Measurements from ENCODE around the gene LEF1. TPM values are rescaled to one million over a fixed set of nuclear protein-coding genes. Genes with fewer than 3 reads are reported as not detected.

The LEF1 gene
- total RNA-seq, 1 donor from 2014 or later, result 139 TPM

- Mint-ChIP-seq H3K27ac (peak overlapping the region; percentile 94), H3K9me3 (no peaks in the 10 kb centered on the region), H3K27me3 (ENCODE audit: insufficient read depth) (peaks cover 12% of the 10 kb centered on the region), H3K4me1 (ENCODE audit: low read depth) (peaks cover 61% of the 10 kb centered on the region), H3K36me3 (ENCODE audit: low read depth) (peaks cover 16% of the 10 kb centered on the region), H3K4me3 (peak overlapping the region; percentile 91)
- intact Hi-C loops (cut with micrococcal nuclease), result loop anchor here (1.0 to 10.0 kb wide), 7 partner anchors 9 to 1389 kb away; partner anchors contain the start of genes CYP2U1 and MCUB
- peak; percentile 70 for DNase-seq (ENCODE audit: low spot score)
Observed at GRCh38 chr4:108172753-108173598, 4.2 kb upstream of the LEF1 start.

GRCh38 chr4:108172231-108172752 is 3.6 kb upstream of the LEF1 start:
- Mint-ChIP-seq H3K27ac (peak overlapping the region; percentile 83), H3K27me3 (ENCODE audit: insufficient read depth) (peaks cover 12% of the 10 kb centered on the region), H3K4me1 (ENCODE audit: low read depth) (peaks cover 61% of the 10 kb centered on the region), H3K9me3 (no peaks in the 10 kb centered on the region), H3K4me3 (peak overlapping the region; percentile 95), H3K36me3 (ENCODE audit: low read depth) (peaks cover 11% of the 10 kb centered on the region)
- intact Hi-C loops (cut with micrococcal nuclease), result loop anchor here (2.0 to 10.0 kb wide), 6 partner anchors 33 to 1390 kb away; partner anchors contain the start of genes CYP2U1 and MCUB
- no peak for DNase-seq (ENCODE audit: low spot score)

- H3K4me1 Mint-ChIP-seq (ENCODE audit: low read depth), result peaks cover 61% of the 10 kb centered on the region
- peaks cover 12% of the 10 kb centered on the region for H3K27me3 Mint-ChIP-seq (ENCODE audit: insufficient read depth)
- DNase-seq (ENCODE audit: low spot score), result peak; percentile 54
- no peaks in the 10 kb centered on the region for H3K9me3 Mint-ChIP-seq
- intact Hi-C loops (cut with micrococcal nuclease), result loop anchor here (1.0 to 10.0 kb wide), 7 partner anchors 33 to 1391 kb away; partner anchors contain the start of genes CYP2U1 and MCUB
- peak overlapping the region; percentile 83 for H3K27ac Mint-ChIP-seq
- H3K36me3 Mint-ChIP-seq (ENCODE audit: low read depth), result peaks cover 8% of the 10 kb centered on the region
- peak overlapping the region; percentile 95 for H3K4me3 Mint-ChIP-seq
Observed at GRCh38 chr4:108171339-108172230, 2.9 kb upstream of the LEF1 start.

GRCh38 chr4:108170631-108171338 is 2.1 kb upstream of the LEF1 start:
- H3K4me1 Mint-ChIP-seq (ENCODE audit: low read depth), result peaks cover 58% of the 10 kb centered on the region
- H3K9me3 Mint-ChIP-seq, result no peaks in the 10 kb centered on the region
- no peak for DNase-seq (ENCODE audit: low spot score)
- peaks cover 12% of the 10 kb centered on the region for H3K27me3 Mint-ChIP-seq (ENCODE audit: insufficient read depth)
- peaks cover 6% of the 10 kb centered on the region for H3K36me3 Mint-ChIP-seq (ENCODE audit: low read depth)
- H3K27ac Mint-ChIP-seq, result peak overlapping the region; percentile 83
- intact Hi-C loops (cut with micrococcal nuclease), result loop anchor here (1.0 to 10.0 kb wide), 7 partner anchors 140 to 1392 kb away; partner anchors contain the start of genes CYP2U1, MCUB and RPL34
- peak overlapping the region; percentile 95 for H3K4me3 Mint-ChIP-seq

- Mint-ChIP-seq H3K36me3 (ENCODE audit: low read depth) (peaks cover 15% of the 10 kb centered on the region), H3K9me3 (no peaks in the 10 kb centered on the region), H3K27ac (peak overlapping the region; percentile 97), H3K27me3 (ENCODE audit: insufficient read depth) (peaks cover 12% of the 10 kb centered on the region), H3K4me1 (ENCODE audit: low read depth) (peaks cover 63% of the 10 kb centered on the region), H3K4me3 (peak overlapping the region; percentile 95)
- intact Hi-C loops (cut with micrococcal nuclease), result loop anchor here (1.0 to 10.0 kb wide), 9 partner anchors 173 to 1393 kb away; partner anchors contain the start of genes CYP2U1, MCUB, PAPSS1 and RPL34
- no peak for DNase-seq (ENCODE audit: low spot score)
Observed at GRCh38 chr4:108169664-108170063, 932 bp upstream of the LEF1 start.

GRCh38 chr4:108168160-108168670 is 517 bp downstream of the LEF1 start:
- Mint-ChIP-seq H3K4me1 (ENCODE audit: low read depth) (peaks cover 60% of the 10 kb centered on the region), H3K9me3 (no peaks in the 10 kb centered on the region), H3K27me3 (ENCODE audit: insufficient read depth) (peaks cover 12% of the 10 kb centered on the region), H3K27ac (peak overlapping the region; percentile 96), H3K4me3 (peak overlapping the region; percentile 95), H3K36me3 (ENCODE audit: low read depth) (peaks cover 20% of the 10 kb centered on the region)
- intact Hi-C loops (cut with micrococcal nuclease), result loop anchor here (1.0 to 5.0 kb wide), 4 partner anchors 344 to 446 kb away; partner anchors contain the start of gene PAPSS1
- DNase-seq (ENCODE audit: low spot score), result no peak

- H3K4me3 Mint-ChIP-seq, result peak overlapping the region; percentile 98
- H3K27me3 Mint-ChIP-seq (ENCODE audit: insufficient read depth), result peaks cover 12% of the 10 kb centered on the region
- DNase-seq (ENCODE audit: low spot score), result peak; percentile 68
- peak overlapping the region; percentile 98 for H3K27ac Mint-ChIP-seq
- peaks cover 68% of the 10 kb centered on the region for H3K4me1 Mint-ChIP-seq (ENCODE audit: low read depth)
- no peaks in the 10 kb centered on the region for H3K9me3 Mint-ChIP-seq
- peaks cover 33% of the 10 kb centered on the region for H3K36me3 Mint-ChIP-seq (ENCODE audit: low read depth)
- intact Hi-C loops (cut with micrococcal nuclease), result loop anchor here (1.0 to 5.0 kb wide), 9 partner anchors 11 to 444 kb away; partner anchors contain the start of gene PAPSS1
Observed at GRCh38 chr4:108166441-108167315, 2.1 kb downstream of the LEF1 start.

GRCh38 chr4:108166038-108166437 is 2.7 kb downstream of the LEF1 start:
- Mint-ChIP-seq H3K4me3 (peak overlapping the region; percentile 98), H3K4me1 (ENCODE audit: low read depth) (peaks cover 67% of the 10 kb centered on the region), H3K27me3 (ENCODE audit: insufficient read depth) (peaks cover 12% of the 10 kb centered on the region), H3K36me3 (ENCODE audit: low read depth) (peaks cover 37% of the 10 kb centered on the region), H3K27ac (peak overlapping the region; percentile 85), H3K9me3 (no peaks in the 10 kb centered on the region)
- intact Hi-C loops (cut with micrococcal nuclease), result loop anchor here (1.0 to 5.0 kb wide), 9 partner anchors 11 to 444 kb away; partner anchors contain the start of gene PAPSS1
- DNase-seq (ENCODE audit: low spot score), result peak; percentile 44

- DNase-seq (ENCODE audit: low spot score), result no peak
- peak overlapping the region; percentile 98 for H3K4me3 Mint-ChIP-seq
- H3K4me1 Mint-ChIP-seq (ENCODE audit: low read depth), result peaks cover 67% of the 10 kb centered on the region
- H3K27me3 Mint-ChIP-seq (ENCODE audit: insufficient read depth), result peaks cover 12% of the 10 kb centered on the region
- peaks cover 40% of the 10 kb centered on the region for H3K36me3 Mint-ChIP-seq (ENCODE audit: low read depth)
- peak overlapping the region; percentile 85 for H3K27ac Mint-ChIP-seq
- intact Hi-C loops (cut with micrococcal nuclease), result loop anchor here (5.0 kb wide), 3 partner anchors 347 to 443 kb away; partner anchors contain the start of gene PAPSS1
- no peaks in the 10 kb centered on the region for H3K9me3 Mint-ChIP-seq
Observed at GRCh38 chr4:108165586-108165985, 3.1 kb downstream of the LEF1 start.

GRCh38 chr4:108163351-108163750 is 5.4 kb downstream of the LEF1 start:
- Mint-ChIP-seq H3K27me3 (ENCODE audit: insufficient read depth) (peaks cover 3% of the 10 kb centered on the region), H3K9me3 (no peaks in the 10 kb centered on the region), H3K27ac (peak overlapping the region; percentile 88), H3K36me3 (ENCODE audit: low read depth) (peaks cover 50% of the 10 kb centered on the region), H3K4me1 (ENCODE audit: low read depth) (peaks cover 71% of the 10 kb centered on the region), H3K4me3 (peak overlapping the region; percentile 98)
- DNase-seq (ENCODE audit: low spot score), result no peak
- intact Hi-C loops (cut with micrococcal nuclease), result no loop called here

Data from activated T-helper 1 cell treated with anti-CD3 and anti-CD28 coated beads, Interleukin-12 subunit alpha, Interleukin-12 subunit beta, Interleukin-2, Interleukin-4 antibody, amounts not matched to agents 30 ng/mL and 10 ng/mL and 1 ng/mL, durations not matched to agents 14 hours and 24 hours and 36 hours (primary cell).